ENCODE measurements around the gene ATP5PF.

The ATP5PF gene

DNA sequence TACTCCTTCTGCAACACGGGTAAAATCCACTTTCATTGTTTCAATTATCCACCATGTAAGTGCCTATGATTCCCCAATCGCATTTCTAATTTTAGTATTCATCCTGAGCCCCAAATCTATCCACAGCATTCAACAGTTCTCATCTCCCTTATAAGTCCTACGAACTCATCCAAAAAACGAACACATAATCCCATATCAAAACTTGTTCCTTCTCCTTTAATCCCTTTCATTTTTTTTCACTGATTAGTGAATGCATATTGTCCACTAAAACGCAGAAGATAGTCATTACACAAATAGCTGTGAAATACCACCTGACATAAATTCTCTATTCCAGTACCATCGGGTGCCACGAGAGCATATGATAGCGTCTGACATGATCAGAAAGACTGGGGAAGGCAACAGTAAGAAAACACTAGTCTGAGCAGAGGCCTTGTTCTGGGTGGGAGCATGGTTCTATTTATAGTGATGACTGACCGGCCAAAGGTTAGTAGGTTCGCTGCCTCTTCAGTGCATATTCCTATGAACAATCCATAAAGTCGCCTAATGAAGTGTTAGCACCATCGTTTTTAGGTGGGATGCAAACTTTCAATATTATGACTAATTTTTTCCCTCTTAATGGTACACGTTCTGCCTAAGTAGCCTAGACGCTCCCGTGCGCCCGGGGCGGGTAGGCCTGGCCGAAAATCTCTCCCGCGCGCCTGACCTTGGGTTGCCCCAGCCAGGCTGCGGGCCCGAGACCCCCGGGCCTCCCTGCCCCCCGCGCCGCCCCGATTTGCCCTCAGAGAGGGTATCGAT, 648 bp downstream of the ATP5PF start:
- Histone ChIP-seq H3K27me3 (ENCODE audit: insufficient read depth, poor library complexity, severe bottlenecking) (no peaks in the 10 kb centered on the region), H3K4me3 (ENCODE audit: severe bottlenecking) (peak overlapping the region; percentile 96), H3K9me3 (ENCODE audit: severe bottlenecking) (no peaks in the 10 kb centered on the region), H3K36me3 (ENCODE audit: low read depth) (peaks cover 24% of the 10 kb centered on the region), H3K4me1 (ENCODE audit: insufficient read depth, poor library complexity, severe bottlenecking) (no peaks in the 10 kb centered on the region), H3K27ac (ENCODE audit: poor library complexity, severe bottlenecking) (peak overlapping the region; percentile 90)
- TF ChIP-seq CTCF (IDR thresholded peaks at IDR 0.05; ENCODE audit: poor library complexity, severe bottlenecking): no peak
- DNase-seq (ENCODE audit: low spot score): no peak
- peak; percentile 1; the same call in 1 of the 3 replicates for ATAC-seq (ENCODE audit: low read depth)

DNA sequence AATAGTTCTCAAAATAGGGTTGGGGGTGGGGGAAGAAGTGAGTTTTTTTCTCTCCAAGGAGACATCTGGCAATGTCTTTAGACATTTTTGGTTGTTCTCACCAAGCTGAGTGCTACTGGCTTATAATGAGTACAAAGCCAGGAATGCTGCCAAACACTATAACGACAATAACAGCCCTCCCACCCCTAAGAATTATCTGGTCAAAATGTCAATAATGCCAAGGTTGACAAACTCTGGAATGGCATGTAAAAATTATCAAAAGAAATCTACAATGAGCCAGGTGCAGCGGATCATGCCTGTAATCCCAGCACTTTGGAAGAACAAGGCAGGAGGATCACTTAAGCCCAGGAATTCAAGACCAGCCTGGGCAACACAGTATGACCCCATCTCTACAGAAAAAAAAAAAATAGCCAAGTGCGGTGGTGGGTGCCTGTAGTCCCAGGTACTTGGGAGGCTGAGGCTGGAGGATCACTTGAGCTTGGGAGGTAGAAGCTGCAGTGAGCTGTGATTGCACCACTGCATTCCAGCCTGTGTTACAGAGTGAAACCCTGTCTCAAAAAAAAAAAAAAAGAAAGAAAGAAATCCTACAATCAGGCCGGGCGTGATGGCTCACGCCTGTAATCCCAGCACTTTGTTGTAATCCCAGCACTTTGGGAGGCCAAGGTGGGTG, 2.5 kb downstream of the ATP5PF start:
- Histone ChIP-seq H3K4me1 (ENCODE audit: insufficient read depth, poor library complexity, severe bottlenecking) (no peaks in the 10 kb centered on the region), H3K27ac (ENCODE audit: poor library complexity, severe bottlenecking) (no peak overlapping the region), H3K36me3 (ENCODE audit: low read depth) (peaks cover 42% of the 10 kb centered on the region), H3K9me3 (ENCODE audit: severe bottlenecking) (no peaks in the 10 kb centered on the region), H3K4me3 (ENCODE audit: severe bottlenecking) (no peak overlapping the region), H3K27me3 (ENCODE audit: insufficient read depth, poor library complexity, severe bottlenecking) (no peaks in the 10 kb centered on the region)
- TF ChIP-seq CTCF (IDR thresholded peaks at IDR 0.05; ENCODE audit: poor library complexity, severe bottlenecking): no peak
- ATAC-seq (ENCODE audit: low read depth) (no peak), DNase-seq (ENCODE audit: low spot score) (no peak)

- ATAC-seq (ENCODE audit: low read depth) (no peak), DNase-seq (ENCODE audit: low spot score) (no peak)
- peaks cover 48% of the 10 kb centered on the region for H3K36me3 ChIP-seq (ENCODE audit: low read depth)
Observed at GRCh38 chr21:25722631-25723030, 12.1 kb downstream of the ATP5PF start.

DNA sequence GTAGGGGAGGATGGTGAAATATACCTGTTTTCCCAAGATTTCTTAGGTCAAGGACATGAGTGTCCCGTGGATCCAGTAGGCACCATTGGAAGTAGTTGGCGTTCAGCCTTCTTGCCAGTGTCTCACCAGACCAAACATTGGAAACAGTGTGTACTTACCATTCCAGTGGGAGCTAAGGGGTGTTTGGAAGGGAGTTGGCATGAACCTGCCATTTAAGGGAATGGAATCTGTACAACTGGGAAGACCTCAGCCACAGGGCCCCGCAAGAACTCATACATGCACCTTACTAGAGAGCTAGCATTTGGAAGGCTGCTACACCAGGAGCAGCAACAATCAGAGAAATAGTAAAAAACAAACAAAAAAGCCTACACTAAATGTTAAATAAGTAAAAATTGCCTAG, 12.7 kb downstream of the ATP5PF start:
- no peak for TF ChIP-seq CTCF (IDR thresholded peaks at IDR 0.05; ENCODE audit: poor library complexity, severe bottlenecking)
- Histone ChIP-seq H3K4me3 (ENCODE audit: severe bottlenecking) (no peak overlapping the region), H3K27me3 (ENCODE audit: insufficient read depth, poor library complexity, severe bottlenecking) (no peaks in the 10 kb centered on the region), H3K4me1 (ENCODE audit: insufficient read depth, poor library complexity, severe bottlenecking) (no peaks in the 10 kb centered on the region), H3K36me3 (ENCODE audit: low read depth) (peaks cover 41% of the 10 kb centered on the region), H3K27ac (ENCODE audit: poor library complexity, severe bottlenecking) (no peak overlapping the region), H3K9me3 (ENCODE audit: severe bottlenecking) (no peaks in the 10 kb centered on the region)
- DNase-seq (ENCODE audit: low spot score) (no peak), ATAC-seq (ENCODE audit: low read depth) (no peak)

More at GRCh38 chr21:25722631-25723030, 12.1 kb downstream of the ATP5PF start:
- H3K9me3 ChIP-seq (ENCODE audit: severe bottlenecking): no peaks in the 10 kb centered on the region
- no peak for TF ChIP-seq CTCF (IDR thresholded peaks at IDR 0.05; ENCODE audit: poor library complexity, severe bottlenecking)
- no peaks in the 10 kb centered on the region for H3K4me1 ChIP-seq (ENCODE audit: insufficient read depth, poor library complexity, severe bottlenecking)
- no peak overlapping the region for H3K27ac ChIP-seq (ENCODE audit: poor library complexity, severe bottlenecking)
- no peak overlapping the region for H3K4me3 ChIP-seq (ENCODE audit: severe bottlenecking)
- no peaks in the 10 kb centered on the region for H3K27me3 ChIP-seq (ENCODE audit: insufficient read depth, poor library complexity, severe bottlenecking)

Data from RWPE2 (cell line).